Measurements from ENCODE around the gene PEX10.
A peak's percentile ranks its signal among the peaks of the same experiment; 100 is the strongest.
"Not testable (repeated sequence)": the region's sequence is repeated elsewhere in the genome, so short reads cannot be mapped to it uniquely, and the experiment has no call there.

Gene PEX10

GRCh38 chr1:2412395-2412772, at the start of gene PEX10:
Gene PEX10, minus strand, starts transcription at chr1:2412564. Its CDS starts 62 bp downstream, at chr1:2412502.
- peak; percentile 97 for DNase-seq

- DNase-seq, result no peak
These were observed 48.8 kb upstream of the PEX10 start for GRCh38 chr1:2460996-2461751.

GRCh38 chr1:2460203-2460602, 47.8 kb upstream of the PEX10 start:
- no peak for DNase-seq

GRCh38 chr1:2459757-2460156, 47.4 kb upstream of the PEX10 start:
- DNase-seq, result peak; percentile 55

- DNase-seq, result not testable (repeated sequence)
These were observed 46.9 kb upstream of the PEX10 start for GRCh38 chr1:2459102-2459753.

GRCh38 chr1:2458687-2459086, 46.3 kb upstream of the PEX10 start:
- DNase-seq, result no peak

GRCh38 chr1:2457444-2457843, 45.1 kb upstream of the PEX10 start:
- no peak for DNase-seq

GRCh38 chr1:2455757-2456156, 43.4 kb upstream of the PEX10 start:
- DNase-seq, result no peak

GRCh38 chr1:2454227-2454626, 41.9 kb upstream of the PEX10 start:
- DNase-seq, result no peak

- no peak for DNase-seq
These were observed 40.6 kb upstream of the PEX10 start for GRCh38 chr1:2452932-2453315.

GRCh38 chr1:2452201-2452931, 40.0 kb upstream of the PEX10 start:
- no peak for DNase-seq

GRCh38 chr1:2451741-2452140, 39.4 kb upstream of the PEX10 start:
- no peak for DNase-seq

GRCh38 chr1:2449636-2450454, 37.5 kb upstream of the PEX10 start:
- no peak for DNase-seq

GRCh38 chr1:2448098-2448445, 35.7 kb upstream of the PEX10 start:
- no peak for DNase-seq

GRCh38 chr1:2447276-2448097, 35.1 kb upstream of the PEX10 start:
- DNase-seq, result no peak

GRCh38 chr1:2446861-2447260, 34.5 kb upstream of the PEX10 start:
- DNase-seq, result no peak

- no peak for DNase-seq
These were observed 34.0 kb upstream of the PEX10 start for GRCh38 chr1:2446394-2446793.

GRCh38 chr1:2445823-2446215, 33.5 kb upstream of the PEX10 start:
- no peak for DNase-seq

GRCh38 chr1:2445162-2445822, 32.9 kb upstream of the PEX10 start:
- no peak for DNase-seq

GRCh38 chr1:2444138-2444591, 31.8 kb upstream of the PEX10 start:
- DNase-seq, result no peak
